Measurements from ENCODE around the gene ATP4B.

DNA sequence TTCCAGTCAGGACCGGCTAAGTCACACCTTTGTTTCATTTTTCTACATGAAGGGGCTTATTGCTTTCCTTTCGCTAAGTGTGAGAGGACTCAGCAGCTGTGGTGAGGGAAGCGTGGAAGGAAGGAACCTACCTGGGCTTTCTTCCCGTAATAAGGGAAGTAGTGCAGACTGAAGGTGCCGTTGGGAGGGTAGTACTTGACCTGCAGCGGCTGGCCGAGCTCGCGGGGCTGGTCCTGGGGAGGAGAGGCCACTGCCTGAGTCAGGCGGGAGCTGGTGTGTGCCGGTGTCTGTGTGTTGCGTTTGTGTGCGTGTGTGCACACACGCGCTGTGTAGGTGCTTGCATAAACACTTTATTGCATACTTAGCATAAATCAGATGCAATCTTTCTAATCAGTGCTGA, 7.7 kb downstream of the ATP4B start:
- TF ChIP-seq SIN3A (IDR thresholded peaks at IDR 0.05; ENCODE audit: borderline replicate concordance, insufficient read depth, low read length), result no peak
- TF ChIP-seq, protein P1, sequence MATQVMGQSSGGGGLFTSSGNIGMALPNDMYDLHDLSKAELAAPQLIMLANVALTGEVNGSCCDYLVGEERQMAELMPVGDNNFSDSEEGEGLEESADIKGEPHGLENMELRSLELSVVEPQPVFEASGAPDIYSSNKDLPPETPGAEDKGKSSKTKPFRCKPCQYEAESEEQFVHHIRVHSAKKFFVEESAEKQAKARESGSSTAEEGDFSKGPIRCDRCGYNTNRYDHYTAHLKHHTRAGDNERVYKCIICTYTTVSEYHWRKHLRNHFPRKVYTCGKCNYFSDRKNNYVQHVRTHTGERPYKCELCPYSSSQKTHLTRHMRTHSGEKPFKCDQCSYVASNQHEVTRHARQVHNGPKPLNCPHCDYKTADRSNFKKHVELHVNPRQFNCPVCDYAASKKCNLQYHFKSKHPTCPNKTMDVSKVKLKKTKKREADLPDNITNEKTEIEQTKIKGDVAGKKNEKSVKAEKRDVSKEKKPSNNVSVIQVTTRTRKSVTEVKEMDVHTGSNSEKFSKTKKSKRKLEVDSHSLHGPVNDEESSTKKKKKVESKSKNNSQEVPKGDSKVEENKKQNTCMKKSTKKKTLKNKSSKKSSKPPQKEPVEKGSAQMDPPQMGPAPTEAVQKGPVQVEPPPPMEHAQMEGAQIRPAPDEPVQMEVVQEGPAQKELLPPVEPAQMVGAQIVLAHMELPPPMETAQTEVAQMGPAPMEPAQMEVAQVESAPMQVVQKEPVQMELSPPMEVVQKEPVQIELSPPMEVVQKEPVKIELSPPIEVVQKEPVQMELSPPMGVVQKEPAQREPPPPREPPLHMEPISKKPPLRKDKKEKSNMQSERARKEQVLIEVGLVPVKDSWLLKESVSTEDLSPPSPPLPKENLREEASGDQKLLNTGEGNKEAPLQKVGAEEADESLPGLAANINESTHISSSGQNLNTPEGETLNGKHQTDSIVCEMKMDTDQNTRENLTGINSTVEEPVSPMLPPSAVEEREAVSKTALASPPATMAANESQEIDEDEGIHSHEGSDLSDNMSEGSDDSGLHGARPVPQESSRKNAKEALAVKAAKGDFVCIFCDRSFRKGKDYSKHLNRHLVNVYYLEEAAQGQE (IDR thresholded peaks at IDR 0.05; ENCODE audit: insufficient read depth in 1 of 2, low read depth in 2 of 2, low read length in 2 of 2), result no peak
